ENCODE measurements around the gene HPSE2. TPM values are rescaled to one million over a fixed set of nuclear protein-coding genes. Genes with fewer than 3 reads are reported as not detected.

Gene HPSE2
- total RNA-seq, 1 experiment from 2014 or later = 0.05 TPM

DNA sequence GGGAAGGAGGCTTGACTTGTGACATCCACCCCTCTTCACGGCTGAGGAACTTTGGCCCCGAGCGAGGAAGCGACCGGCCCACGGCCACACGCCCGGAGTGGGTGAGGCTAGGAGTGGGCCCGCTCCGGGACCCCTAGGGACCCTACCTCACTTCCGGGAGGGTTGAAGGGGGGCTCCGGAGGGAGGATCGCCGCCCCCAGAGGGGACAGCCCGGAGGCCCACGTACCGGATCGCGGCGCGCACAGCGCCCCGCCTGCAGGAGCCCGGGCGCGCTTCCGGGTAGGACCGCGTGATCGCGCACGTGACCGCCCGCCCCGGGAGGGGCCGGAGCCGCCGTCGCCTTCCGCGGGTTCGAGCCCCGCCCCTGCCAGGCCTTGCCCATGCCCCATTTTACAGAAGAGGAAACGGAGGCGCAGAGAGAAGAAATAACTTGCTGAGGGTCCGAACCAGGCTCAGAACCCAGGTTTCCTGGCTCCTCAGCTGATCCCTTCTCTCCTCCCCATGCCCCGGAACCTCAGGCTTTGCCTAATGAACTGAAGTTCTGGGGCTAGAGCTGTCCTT lies 788.9 kb downstream of the HPSE2 start, which contains the start of gene HPS1:
HPS1 (minus strand) TSS at position 275 of the 561 bp plus-strand sequence. CDS start 3,695 bp downstream, outside the sequence.
- Histone ChIP-seq H3K27ac (ENCODE audit: low read depth, low read length) (peak within 1 kb of the TSS; percentile 49), H3K9me3 (ENCODE audit: control insufficient read depth in 1 of 2, insufficient read depth in 1 of 2, low read depth in 1 of 2, low read length in 2 of 2) (no peaks in the 10 kb centered on the region), H3K4me1 (ENCODE audit: control insufficient read depth in 1 of 2, insufficient read depth in 2 of 2, low read length in 2 of 2) (peaks cover 6 to 23% of the 10 kb centered on the region in 2 experiments; a peak in 3 of 4 replicates), H3K36me3 (ENCODE audit: control insufficient read depth in 1 of 2, insufficient read depth in 2 of 2, low read length in 2 of 2) (peaks cover 23 to 29% of the 10 kb centered on the region in 2 experiments; a peak in 3 of 4 replicates), H2AFZ (ENCODE audit: low read depth, low read length, poor library complexity, severe bottlenecking) (peak within 1 kb of the TSS; percentile 99), H3K79me2 (ENCODE audit: insufficient read depth, low read length) (peaks cover 26% of the 10 kb centered on the region), H3K4me3 (replicated peaks in 1 of 2; ENCODE audit: low read depth in 1 of 2, low read length in 2 of 2) (peak within 1 kb of the TSS; percentile 87 to 88), H4K20me1 (ENCODE audit: insufficient read depth) (no peaks in the 10 kb centered on the region), H3K27me3 (ENCODE audit: insufficient read depth, low read length) (no peaks in the 10 kb centered on the region), H3K9ac (ENCODE audit: low read length) (peak within 1 kb of the TSS; percentile 86), H3K9me2 (ENCODE audit: insufficient read depth) (no peaks in the 10 kb centered on the region), H3K4me2 (ENCODE audit: low read length) (peak within 1 kb of the TSS; percentile 88)
- intact Hi-C loops (cut with micrococcal nuclease) = no loop called here
- POLR2A ChIA-PET = interaction anchor here (1.2 to 1.4 kb wide), 2 partner anchors 14 to 20 kb away, joined by 4 to 5 read pairs; no protein-coding TSS in a partner anchor
- peak; percentile 93 for ATAC-seq
- DNase-seq (ENCODE audit: low read depth, low spot score) = no peak
- CTCF ChIA-PET = no interaction called here
- RAD21 ChIA-PET (ENCODE audit: low non-redundant PET in 1 of 2, low total read pairs in 2 of 2, uncharacterized antibody in 2 of 2, unreplicated experiment in 2 of 2) = no interaction called here
- BruUV-seq (replicated peaks) = no TSS peak
- TF ChIP-seq RAD21 (IDR thresholded peaks at IDR 0.05; ENCODE audit: low read depth) (no peak), ZFX (IDR thresholded peaks at IDR 0.05) (peak; percentile 80), SP1 (IDR thresholded peaks at IDR 0.05; ENCODE audit: low read depth) (no peak), ELF1 (IDR thresholded peaks at IDR 0.05; ENCODE audit: borderline replicate concordance, low read depth) (peak; percentile 94), YY1 (IDR thresholded peaks at IDR 0.05; ENCODE audit: extremely low read depth, insufficient replicate concordance, low read depth, low read length) (no peak), EGR1 (IDR thresholded peaks at IDR 0.05; ENCODE audit: low read depth) (no peak), POLR2AphosphoS5 (IDR thresholded peaks at IDR 0.05; ENCODE audit: low read depth, low read length) (peak; percentile 97), EZH2 (IDR thresholded peaks at IDR 0.05) (no peak), SRF (IDR thresholded peaks at IDR 0.05; ENCODE audit: low read depth) (no peak), SIN3A (IDR thresholded peaks at IDR 0.05; ENCODE audit: low read depth) (peak; percentile 85), CEBPB (IDR thresholded peaks at IDR 0.05; ENCODE audit: low read depth) (no peak), ZNF274 (IDR thresholded peaks at IDR 0.05; ENCODE audit: low read depth, low read length) (no peak), FOSL1 (IDR thresholded peaks at IDR 0.05; ENCODE audit: low read depth) (no peak), TCF7L2 (IDR thresholded peaks at IDR 0.05; ENCODE audit: borderline replicate concordance, extremely low read depth, insufficient read depth, insufficient read length) (no peak), JUND (IDR thresholded peaks at IDR 0.05) (no peak)
- TF ChIP-seq, protein P1, sequence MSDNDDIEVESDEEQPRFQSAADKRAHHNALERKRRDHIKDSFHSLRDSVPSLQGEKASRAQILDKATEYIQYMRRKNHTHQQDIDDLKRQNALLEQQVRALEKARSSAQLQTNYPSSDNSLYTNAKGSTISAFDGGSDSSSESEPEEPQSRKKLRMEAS (IDR thresholded peaks at IDR 0.05) = peak; percentile 91
- TF ChIP-seq, protein P2, sequence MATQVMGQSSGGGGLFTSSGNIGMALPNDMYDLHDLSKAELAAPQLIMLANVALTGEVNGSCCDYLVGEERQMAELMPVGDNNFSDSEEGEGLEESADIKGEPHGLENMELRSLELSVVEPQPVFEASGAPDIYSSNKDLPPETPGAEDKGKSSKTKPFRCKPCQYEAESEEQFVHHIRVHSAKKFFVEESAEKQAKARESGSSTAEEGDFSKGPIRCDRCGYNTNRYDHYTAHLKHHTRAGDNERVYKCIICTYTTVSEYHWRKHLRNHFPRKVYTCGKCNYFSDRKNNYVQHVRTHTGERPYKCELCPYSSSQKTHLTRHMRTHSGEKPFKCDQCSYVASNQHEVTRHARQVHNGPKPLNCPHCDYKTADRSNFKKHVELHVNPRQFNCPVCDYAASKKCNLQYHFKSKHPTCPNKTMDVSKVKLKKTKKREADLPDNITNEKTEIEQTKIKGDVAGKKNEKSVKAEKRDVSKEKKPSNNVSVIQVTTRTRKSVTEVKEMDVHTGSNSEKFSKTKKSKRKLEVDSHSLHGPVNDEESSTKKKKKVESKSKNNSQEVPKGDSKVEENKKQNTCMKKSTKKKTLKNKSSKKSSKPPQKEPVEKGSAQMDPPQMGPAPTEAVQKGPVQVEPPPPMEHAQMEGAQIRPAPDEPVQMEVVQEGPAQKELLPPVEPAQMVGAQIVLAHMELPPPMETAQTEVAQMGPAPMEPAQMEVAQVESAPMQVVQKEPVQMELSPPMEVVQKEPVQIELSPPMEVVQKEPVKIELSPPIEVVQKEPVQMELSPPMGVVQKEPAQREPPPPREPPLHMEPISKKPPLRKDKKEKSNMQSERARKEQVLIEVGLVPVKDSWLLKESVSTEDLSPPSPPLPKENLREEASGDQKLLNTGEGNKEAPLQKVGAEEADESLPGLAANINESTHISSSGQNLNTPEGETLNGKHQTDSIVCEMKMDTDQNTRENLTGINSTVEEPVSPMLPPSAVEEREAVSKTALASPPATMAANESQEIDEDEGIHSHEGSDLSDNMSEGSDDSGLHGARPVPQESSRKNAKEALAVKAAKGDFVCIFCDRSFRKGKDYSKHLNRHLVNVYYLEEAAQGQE (IDR thresholded peaks at IDR 0.05; ENCODE audit: low read depth) = no peak
- TF ChIP-seq, protein P3, sequence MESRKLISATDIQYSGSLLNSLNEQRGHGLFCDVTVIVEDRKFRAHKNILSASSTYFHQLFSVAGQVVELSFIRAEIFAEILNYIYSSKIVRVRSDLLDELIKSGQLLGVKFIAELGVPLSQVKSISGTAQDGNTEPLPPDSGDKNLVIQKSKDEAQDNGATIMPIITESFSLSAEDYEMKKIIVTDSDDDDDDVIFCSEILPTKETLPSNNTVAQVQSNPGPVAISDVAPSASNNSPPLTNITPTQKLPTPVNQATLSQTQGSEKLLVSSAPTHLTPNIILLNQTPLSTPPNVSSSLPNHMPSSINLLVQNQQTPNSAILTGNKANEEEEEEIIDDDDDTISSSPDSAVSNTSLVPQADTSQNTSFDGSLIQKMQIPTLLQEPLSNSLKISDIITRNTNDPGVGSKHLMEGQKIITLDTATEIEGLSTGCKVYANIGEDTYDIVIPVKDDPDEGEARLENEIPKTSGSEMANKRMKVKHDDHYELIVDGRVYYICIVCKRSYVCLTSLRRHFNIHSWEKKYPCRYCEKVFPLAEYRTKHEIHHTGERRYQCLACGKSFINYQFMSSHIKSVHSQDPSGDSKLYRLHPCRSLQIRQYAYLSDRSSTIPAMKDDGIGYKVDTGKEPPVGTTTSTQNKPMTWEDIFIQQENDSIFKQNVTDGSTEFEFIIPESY (IDR thresholded peaks at IDR 0.05; ENCODE audit: extremely low read depth, insufficient replicate concordance, low read length) = peak; percentile 54
- TF ChIP-seq, protein P4, sequence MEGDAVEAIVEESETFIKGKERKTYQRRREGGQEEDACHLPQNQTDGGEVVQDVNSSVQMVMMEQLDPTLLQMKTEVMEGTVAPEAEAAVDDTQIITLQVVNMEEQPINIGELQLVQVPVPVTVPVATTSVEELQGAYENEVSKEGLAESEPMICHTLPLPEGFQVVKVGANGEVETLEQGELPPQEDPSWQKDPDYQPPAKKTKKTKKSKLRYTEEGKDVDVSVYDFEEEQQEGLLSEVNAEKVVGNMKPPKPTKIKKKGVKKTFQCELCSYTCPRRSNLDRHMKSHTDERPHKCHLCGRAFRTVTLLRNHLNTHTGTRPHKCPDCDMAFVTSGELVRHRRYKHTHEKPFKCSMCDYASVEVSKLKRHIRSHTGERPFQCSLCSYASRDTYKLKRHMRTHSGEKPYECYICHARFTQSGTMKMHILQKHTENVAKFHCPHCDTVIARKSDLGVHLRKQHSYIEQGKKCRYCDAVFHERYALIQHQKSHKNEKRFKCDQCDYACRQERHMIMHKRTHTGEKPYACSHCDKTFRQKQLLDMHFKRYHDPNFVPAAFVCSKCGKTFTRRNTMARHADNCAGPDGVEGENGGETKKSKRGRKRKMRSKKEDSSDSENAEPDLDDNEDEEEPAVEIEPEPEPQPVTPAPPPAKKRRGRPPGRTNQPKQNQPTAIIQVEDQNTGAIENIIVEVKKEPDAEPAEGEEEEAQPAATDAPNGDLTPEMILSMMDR (IDR thresholded peaks at IDR 0.05 in 2 of 3, conservative IDR thresholded peaks at IDR 0.05 in 1 of 3; ENCODE audit: borderline replicate concordance in 1 of 3, insufficient read depth in 1 of 3, low read depth in 2 of 3, low read length in 2 of 3) = no peak
- TF ChIP-seq, protein P5, sequence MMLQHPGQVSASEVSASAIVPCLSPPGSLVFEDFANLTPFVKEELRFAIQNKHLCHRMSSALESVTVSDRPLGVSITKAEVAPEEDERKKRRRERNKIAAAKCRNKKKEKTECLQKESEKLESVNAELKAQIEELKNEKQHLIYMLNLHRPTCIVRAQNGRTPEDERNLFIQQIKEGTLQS (IDR thresholded peaks at IDR 0.05) = no peak

All from HCT116 (cell line).